HG02610 (cell line): ENCODE data around the gene PDE4D.

Source experiments
- ATAC-seq: cut with Tn5 transposase; IDR thresholded peaks from one replicate; pipeline ENCODE4 v1.9.1; 2021; ENCODE audit warnings: mild to moderate bottlenecking, moderate library complexity; ENCODE audit not compliant: unreplicated experiment

Gene PDE4D

DNA sequence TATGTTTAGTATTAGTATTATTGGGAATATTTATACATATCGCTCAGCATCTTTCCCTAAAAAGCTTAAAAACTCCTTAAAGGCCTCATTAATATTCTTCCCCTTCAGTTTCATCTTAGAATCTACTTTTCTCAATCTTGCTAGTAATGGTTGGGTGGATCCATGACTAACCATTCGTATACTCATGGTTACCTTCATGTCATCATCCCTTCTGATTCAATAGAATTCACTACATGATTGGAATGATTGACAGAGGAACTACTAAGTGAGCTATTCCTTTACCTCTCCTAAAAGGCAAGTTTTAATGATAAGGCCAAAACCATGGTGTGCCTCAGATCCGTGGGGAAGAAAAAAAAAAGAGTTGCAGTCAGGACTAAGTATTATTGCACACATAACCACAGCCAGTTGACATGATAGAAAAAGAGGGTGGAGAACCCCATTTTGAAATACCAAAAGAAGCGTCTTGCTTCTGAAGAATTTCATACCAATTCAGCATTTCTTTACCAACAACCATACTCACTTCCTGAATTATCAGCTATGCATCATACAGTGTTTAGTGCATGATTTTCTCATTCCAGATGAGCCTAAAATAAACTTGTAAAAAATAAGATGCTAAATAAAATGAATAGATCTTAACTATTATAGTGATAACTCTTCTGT, 624.6 kb downstream of the PDE4D start:
- no peak for ATAC-seq

DNA sequence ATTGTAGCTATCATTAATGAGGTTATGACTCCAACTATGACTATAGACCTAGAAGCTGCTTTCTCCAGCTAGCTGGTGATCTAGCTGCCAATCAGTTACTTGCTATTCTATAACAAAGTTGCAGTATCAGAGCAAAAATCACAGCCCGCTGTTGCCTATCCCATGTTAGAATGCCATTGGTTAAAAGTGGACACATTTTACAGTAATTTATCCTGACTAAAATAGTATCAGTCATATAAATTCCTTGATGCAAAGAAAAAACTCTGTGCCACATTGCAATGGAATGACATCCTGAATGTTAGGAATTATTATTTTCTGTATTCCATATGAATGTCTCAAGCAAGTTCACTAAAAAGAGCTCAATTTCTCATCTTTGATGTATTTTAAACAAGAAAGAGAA, 626.5 kb downstream of the PDE4D start:
- ATAC-seq: no peak

DNA sequence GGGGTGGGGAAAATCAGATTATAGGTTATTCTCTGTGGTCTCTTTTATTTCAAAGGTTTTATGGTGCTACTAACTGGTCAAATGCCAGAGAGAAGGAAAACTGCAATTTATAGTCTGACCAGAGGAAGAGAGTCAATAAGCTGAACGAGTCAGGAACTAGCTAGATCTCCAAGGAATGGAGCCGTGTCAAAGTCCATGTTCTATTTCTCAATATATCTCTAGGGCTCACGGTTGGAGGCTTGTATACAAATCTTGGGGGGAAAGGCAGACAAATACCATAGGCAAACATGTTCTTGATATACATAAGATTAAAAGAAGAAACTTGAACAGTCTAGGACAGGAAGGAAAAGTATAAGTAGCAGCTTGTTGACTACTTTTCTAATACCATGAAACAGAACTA, 627.1 kb downstream of the PDE4D start:
- no peak for ATAC-seq

DNA sequence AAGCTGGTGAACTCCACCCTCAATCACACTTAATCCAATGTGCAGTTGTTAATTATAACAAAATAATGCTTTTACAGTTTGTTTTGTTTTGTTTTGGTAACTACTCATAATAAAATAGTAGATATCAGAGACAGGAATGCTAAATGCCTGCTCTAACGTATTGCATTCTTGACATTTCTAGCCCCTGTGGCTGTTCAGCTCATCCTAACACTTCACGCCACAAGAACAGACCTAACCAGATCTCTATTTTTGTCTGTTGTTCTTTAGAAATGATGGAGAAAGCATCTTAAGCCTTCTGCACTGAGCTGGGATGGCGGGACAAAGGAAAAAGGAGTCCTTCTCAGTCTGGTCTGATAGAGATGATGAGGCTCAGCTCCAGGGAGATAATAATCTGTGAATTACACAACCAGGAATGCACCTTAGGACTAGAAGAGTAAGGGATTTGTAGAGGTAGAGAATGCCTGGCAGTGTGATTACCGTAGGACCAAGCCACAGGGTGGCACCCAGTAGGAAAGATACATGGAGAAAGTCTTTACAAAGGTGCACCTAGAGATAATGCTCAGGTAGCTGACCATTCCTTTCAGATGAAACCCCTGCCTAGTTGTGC, 628.8 kb downstream of the PDE4D start:
- ATAC-seq: no peak

DNA sequence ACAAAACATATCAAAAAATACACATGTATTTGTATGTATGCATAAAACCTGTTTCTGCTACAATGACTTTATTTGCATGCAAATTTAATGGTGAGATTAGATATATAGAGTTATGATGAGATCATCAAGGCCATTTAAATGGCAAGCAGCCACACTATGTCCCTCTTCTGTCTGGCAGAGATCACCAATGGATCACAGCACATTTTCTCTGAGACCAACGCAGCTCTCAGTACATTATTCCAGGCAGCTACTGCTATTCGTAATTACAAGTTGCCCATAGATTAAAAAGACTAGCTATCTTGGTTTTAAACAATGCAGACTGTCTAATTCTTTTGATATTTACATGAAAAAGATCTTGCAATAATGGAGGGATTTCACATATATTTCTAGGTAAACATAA, 629.5 kb downstream of the PDE4D start:
- ATAC-seq: no peak

DNA sequence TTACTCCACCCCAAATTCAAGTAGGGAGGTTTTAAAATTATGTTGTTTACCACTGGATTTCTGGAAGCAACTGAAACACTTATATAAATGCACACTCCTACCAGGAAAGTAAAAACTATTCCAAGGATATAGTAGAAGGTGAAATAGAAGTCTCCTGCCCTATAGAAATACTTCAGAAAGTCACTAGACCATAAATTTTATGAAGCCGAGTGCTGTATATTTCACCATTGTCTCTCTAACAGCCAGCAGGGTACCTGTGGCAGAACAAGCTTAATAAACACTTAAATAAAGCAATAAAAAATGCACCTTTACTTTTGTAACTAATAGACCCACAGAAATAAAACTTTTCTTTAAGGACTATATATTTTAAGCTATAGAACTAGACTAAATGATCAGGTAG, 631.6 kb downstream of the PDE4D start:
- ATAC-seq: no peak

DNA sequence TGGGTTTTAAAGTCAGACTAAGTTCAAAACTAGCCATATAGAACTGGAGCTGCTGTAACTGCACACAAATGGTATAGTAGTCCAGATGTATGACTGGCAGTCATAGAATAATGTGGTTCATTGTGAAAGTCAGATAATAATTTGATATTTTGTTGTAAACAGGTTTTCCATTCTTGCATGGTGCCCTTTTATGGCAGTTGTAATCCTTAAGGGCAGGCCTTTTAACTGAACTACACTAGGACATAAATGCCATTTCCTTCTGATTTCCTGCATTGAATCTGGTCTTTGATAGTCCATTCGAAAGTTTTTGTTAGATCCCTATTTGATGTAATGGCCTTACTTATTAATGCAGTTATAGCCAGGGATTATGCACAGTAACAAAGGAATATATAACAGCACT, 632.6 kb downstream of the PDE4D start:
- ATAC-seq: no peak

DNA sequence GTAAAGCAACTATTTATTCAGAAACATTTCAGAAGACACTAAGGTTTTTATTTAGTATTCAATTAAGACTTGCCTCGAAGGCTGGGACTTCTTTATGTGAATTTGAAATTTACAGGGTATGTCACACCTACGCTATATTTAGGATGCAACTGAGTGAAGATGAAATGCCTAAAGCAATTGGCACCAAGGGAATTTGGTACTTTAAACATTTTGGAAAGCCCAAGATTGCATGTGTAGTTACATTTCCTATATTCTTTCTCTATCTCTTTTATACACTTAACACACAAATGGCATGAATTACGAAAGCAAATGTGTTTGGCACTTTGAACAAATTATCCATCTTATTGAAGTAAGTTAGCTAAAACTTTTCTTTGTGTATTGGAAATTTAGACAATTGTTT, 633.3 kb downstream of the PDE4D start:
- no peak for ATAC-seq

DNA sequence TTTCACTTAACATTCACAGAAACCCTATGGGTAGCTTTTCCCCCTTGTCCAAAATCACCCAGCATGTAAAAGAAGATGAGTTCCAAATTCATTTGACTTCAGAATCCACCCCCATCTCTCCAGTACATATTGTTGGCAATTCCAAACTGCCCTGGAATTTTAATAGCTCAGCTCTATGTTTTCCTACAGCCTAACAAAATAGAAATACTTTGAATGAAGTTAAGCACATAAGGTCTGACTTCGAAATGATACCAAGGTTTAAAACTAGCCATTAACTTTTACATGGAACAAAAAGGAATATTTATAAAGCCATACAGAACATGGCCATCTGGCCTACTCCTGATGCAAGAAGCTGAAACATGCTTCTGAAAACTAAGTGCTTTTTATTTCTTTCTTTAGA, 634.3 kb downstream of the PDE4D start:
- ATAC-seq: no peak

DNA sequence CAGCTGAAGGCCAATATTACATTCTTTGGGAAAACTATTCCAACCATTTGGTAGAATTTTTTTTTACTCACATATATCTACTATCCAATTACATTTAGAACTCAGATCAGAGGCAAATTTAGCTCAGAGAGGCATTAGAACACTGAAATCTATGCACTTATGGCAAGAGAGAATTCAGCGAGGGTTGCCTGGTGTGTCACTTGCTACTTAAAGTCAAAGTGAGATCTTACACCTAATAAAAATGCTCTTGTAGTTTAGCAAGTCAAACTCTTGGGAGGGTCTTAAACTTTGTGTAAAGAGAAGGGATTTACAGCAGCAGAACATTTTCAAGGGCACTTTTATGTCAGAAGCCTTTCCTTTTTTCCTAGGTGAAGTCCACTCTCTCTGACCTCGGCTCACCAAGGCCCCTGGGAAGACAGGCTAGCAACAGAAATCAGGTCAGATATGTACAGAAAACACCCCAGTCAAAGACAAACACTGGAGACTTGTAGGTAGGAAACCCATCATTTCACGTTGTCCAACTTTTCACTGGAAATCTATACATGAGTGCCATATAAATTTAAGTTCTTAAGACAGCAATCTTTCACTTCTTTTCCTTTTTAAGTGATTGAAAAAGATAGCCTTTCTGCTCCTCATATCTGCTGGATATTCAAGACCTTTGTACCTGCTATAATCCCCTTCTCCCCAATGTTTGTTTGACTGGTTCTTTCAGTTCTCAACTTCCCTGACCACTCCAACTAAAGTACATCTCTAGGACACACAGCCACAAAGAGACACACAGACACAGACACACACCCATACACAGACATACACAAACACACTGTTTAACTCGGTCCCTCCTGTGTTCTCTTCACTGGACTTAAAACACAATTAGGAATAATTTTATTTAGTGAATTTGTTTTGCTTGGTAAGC, 635.8 kb downstream of the PDE4D start:
- no peak for ATAC-seq

DNA sequence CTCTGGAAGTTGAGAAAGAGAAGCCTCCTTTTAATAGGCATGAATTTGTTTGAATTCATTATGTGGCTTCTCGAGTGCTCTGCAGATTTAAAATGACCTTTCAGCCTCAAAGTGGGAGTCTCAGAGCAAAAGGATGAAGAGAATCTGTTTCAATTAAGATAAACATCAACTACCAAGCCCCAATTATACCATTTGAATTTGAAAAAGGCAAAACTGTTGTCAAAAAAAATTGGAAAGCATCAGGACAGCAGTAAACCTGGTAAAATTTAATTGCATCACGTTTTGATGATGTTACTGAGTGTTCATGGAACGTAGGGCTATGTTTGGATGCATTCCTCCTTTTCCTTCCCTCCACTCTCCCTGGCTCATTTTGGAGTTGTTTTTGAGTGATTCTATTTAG, 637.2 kb downstream of the PDE4D start:
- no peak for ATAC-seq

DNA sequence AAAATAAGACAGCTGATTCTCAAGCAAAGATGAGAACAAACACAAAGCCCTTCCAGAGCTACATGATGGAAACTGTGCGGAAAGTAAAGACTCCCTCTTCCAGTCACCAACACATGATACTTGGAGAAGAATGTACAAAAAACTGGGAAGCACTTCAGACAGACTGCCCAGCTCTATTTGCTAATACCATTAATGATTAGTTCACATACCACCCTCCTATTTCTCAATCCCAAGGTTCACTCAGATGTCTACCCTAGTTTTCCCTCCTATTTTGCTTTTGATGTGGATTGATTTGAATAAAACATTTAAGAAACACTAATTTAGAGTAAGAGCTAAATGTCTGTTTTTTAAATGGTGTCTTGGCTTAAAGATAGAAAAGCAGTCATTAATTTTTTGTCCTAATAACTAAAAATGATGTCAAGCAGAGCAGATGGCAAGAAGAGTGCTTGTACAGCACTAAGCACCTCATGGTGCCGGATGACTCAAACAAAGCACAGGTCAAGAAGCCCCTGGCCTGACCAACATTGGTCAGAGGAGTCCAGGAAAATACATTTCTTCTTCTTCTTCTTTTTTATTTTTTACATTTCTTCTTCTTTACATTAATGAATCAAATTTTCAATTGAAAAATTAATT, 639.4 kb downstream of the PDE4D start:
- ATAC-seq: no peak

DNA sequence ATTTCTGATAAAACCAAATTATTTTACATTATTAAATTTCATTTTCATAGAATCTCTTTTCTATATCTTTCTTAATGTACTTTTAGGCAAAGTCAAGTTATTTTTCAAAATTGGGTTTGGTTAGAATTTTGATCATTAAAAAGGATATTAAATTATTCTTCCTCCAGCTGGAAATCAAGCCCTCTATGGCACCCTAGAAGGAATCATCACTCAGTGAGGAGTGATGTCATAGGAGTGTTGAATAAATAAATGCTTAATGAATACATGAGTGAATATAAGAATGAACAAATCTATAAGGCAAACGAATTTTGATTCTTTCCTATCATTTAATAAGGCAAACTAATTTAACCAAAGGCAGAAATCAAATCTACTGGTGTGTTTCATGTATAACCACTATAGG, 639.9 kb downstream of the PDE4D start:
- no peak for ATAC-seq

DNA sequence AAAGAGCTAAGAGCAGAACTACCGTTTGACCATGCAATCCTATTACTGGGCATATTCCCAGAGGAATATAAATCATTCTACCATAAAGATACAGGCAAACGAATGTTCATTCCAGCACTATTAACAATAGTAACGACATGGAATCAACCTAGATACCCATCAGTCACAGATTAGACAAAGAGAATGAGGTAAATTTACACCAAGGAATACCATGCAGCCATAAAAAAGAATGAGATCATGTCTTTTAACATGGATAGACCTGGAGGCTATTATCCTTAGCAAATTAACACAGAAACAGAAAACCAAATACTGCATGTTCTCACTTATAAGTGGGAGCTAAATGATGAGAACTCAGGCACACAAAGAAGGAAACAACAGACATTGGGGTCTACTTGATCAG, 641.9 kb downstream of the PDE4D start:
- ATAC-seq: no peak

DNA sequence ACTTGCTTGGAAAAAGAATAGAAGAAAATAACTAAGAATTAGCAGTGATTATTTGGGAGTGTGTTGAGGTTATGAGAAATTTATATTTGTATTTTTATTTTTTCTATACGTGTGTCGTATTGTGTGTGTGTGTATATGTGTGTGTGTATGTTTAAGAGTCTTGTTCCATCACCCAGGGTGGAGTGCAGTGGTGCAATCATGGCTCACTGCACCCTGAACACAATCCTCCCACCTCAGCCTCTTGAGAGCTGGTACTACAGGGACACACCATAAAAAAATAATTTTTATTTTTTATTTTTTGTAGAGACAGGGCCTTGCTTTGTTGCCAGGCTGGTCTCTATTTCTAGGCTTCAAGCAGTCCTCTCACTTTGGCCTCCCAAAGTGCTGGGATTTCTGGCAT, 643.8 kb downstream of the PDE4D start:
- ATAC-seq: no peak

DNA sequence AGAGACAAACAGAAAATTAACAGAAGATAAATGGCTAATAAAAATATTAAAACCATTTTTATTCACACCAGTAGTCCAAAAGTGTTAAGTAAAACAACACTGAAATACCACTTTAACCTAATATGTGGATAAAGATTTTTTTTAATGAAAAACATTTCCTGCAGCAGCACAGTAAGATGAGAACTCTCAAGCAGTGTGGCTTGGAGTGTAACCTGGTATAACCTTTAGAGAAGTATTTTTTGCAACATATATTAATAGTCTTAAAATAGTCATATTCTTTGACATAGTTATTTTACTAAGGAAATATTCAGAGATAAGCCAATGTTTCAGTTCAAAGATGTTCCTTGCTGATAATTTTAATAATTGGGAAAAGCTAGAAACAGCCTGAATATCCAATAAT, 644.4 kb downstream of the PDE4D start:
- no peak for ATAC-seq

DNA sequence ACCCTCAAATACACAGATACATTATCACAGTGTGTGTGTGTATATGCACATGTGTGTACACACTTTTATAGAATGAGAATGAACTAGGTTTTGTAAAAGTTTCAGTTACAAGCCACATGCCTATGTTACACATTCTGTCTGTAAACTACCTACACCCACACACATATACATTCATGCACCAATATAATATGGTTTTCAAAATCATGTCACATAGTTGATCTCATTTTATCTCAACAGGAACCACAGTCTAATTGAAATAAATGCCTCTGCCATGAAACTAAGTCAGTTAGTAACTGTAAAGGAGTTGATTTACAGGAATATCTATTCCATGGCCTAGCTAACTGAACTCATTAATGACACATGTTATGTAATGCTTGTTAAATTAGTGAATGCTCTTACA, 646.6 kb downstream of the PDE4D start:
- ATAC-seq: no peak

DNA sequence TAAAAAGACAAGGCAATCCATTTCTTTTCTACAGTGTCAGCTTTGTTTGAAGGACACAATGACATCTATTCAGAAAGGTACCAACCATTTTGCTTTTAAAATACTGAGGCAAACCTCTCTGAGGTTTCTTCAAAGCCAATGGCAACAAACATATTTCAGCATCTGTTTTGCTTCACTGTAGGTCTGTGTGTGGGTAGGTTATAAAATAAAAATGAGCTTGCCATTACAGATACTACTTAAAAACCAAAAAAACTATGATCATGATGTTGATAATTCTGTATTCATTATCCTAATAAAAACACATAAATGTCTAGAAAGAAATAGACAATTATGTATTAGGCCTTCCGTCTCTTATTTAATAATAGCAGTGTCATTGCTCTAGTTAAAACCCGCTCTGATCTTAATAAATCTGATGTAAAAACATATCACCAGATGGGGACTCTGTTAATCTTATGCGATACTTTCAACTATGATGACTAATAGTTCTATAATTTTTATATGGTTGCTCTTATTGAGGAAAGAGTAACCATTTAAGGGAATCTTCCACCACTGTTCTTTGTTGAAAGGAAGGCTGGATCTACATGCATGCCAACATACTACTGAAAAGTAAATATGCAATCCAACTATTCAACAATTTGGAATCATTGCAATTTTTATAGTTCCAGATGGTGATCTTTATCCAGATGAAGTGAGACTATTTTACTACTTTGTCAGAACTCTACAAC, 647.2 kb downstream of the PDE4D start:
- no peak for ATAC-seq

DNA sequence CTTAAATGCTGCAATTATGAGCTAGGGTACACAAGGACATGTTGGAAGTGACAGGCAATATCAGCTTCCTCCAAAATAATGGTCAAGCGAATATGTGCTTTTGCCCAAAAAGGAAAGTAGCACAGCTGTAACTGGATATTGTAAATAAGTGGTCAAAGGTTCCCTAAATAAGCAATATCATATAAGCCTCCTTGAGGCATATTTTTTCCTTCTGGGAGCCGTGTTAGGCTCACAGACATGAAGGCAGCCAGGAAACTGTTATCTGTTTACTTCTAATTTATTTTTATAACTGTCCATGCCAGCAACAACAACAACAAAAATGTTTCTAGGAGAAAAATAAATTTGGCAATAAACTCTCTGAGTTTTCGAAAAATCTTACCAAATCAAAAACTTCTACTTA, 648.3 kb downstream of the PDE4D start:
- no peak for ATAC-seq

DNA sequence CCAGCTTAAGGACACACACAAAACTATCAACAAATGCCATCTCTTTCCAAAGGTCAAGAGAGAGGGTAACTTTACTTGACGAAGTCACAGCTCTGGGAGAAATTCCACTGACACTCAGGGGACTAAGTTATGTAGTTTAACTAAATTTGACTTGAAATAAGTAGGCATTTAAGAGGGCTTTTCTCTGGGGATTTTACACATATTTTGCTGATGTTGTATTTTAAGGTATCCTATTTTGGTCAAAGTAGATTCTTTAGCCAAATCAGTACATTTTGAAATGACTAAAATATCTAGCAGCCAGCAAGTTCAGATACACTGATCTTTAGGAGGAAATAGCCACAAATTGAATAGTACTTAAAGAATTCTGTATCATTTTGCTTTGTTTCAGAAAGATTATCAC, 652.0 kb downstream of the PDE4D start:
- ATAC-seq: no peak

DNA sequence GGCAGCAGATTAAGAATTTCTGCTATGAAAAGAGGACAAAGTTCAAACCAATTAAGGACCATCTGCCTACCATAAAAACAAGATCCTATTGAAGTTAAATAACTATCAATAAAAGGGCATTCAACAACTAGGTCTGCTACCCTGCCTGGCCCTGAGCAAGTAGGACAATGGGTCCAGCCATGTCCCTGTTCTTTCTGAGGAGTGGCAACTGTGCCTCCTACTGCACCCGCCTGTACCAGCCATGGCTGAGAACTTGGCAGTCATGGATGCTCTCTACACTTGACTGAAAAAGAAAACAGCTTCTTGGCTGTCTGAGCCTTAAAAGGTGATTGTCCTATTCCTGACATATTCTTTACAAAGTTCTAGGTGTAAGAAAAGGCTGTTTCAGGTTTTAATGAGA, 652.4 kb downstream of the PDE4D start:
- no peak for ATAC-seq
